HG03432 (cell line): ENCODE measurements around the gene TUBG1.
A peak's percentile ranks its signal among the peaks of the same experiment; 100 is the strongest.
"Not testable (repeated sequence)": the region's sequence is repeated elsewhere in the genome, so short reads cannot be mapped to it uniquely, and the experiment has no call there.

ENCODE experiments used
- ATAC-seq: cut with Tn5 transposase; IDR thresholded peaks from one replicate; pipeline ENCODE4 v1.9.1; 2021; ENCODE audit warnings: mild to moderate bottlenecking, moderate library complexity; ENCODE audit not compliant: unreplicated experiment

Gene TUBG1

GRCh38 chr17:42621987-42622386 lies 12.5 kb downstream of the TUBG1 start:
- not testable (repeated sequence) for ATAC-seq

- no peak for ATAC-seq
Observed at GRCh38 chr17:42623271-42623670, 13.8 kb downstream of the TUBG1 start.

- ATAC-seq: no peak
Observed at GRCh38 chr17:42623732-42624596, 14.5 kb downstream of the TUBG1 start.

GRCh38 chr17:42627032-42627764 lies 17.7 kb downstream of the TUBG1 start:
- ATAC-seq: not testable (repeated sequence)

GRCh38 chr17:42629411-42630009 lies 20.0 kb downstream of the TUBG1 start:
- ATAC-seq: no peak

GRCh38 chr17:42632949-42633444 lies 23.5 kb downstream of the TUBG1 start:
- ATAC-seq: no peak

GRCh38 chr17:42639525-42640113 lies 30.1 kb downstream of the TUBG1 start:
- ATAC-seq: no peak

- ATAC-seq: no peak
Observed at GRCh38 chr17:42640121-42640520, 30.6 kb downstream of the TUBG1 start.

- ATAC-seq: no peak
Observed at GRCh38 chr17:42642336-42642735, 32.9 kb downstream of the TUBG1 start.

GRCh38 chr17:42647778-42648177 lies 38.3 kb downstream of the TUBG1 start:
- ATAC-seq: no peak

GRCh38 chr17:42651392-42651791 lies 41.9 kb downstream of the TUBG1 start:
- ATAC-seq: no peak

GRCh38 chr17:42653179-42654124 lies 44.0 kb downstream of the TUBG1 start:
- no peak for ATAC-seq

- ATAC-seq: no peak
Observed at GRCh38 chr17:42655528-42655927, 46.0 kb downstream of the TUBG1 start.

- no peak for ATAC-seq
Observed at GRCh38 chr17:42657824-42658588, 48.5 kb downstream of the TUBG1 start.

GRCh38 chr17:42659079-42659931 lies 49.8 kb downstream of the TUBG1 start, which contains the start of gene TUBG2:
Gene TUBG2 (plus strand): TSS chr17:42659284. CDS start chr17:42659504, 220 bp downstream.
- peak; percentile 67 for ATAC-seq

GRCh38 chr17:42659932-42660274 lies 50.4 kb downstream of the TUBG1 start:
- ATAC-seq: not testable (repeated sequence)

- no peak for ATAC-seq
Observed at GRCh38 chr17:42660692-42661345, 51.3 kb downstream of the TUBG1 start.
